Measurements from ENCODE around the gene KCNIP1.

DNA sequence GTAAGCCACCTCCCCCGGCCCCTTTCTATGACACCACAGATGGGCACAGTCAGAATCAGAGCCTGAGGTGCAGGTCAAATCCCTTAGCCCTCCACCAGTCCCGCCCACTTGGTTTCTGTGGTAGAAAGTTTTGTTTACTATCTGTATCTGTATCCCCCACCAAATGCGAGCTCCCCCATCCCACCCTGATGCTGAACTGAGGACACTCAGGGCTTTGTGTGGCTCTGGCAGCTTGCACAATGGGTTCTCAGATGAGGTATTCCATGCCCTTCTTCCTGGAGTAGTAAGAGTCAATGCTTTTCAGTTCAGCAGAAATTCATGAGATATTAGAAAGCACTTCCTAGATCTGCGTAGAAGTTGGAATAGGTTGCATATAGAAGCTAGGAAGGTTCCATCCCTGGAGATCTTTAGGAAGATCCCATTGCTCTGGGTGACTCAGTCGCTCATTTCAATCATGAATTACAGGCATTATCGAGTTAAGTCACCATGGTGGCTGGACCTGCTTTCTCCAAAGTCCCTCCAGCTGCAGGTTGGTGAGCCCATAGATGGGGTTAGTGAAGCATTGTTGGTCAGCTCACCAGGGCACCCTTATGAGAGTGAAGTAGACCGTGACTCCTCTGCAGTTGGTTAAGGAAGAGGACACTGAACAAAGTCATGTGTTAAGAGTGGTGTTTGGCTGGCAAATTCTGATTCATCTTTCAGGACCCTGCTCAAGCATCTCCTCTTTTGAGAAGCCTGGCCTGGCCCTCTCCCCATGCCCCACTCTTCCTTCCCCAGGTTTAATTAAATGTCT, 10.6 kb upstream of the KCNIP1 start:
- TF ChIP-seq, protein P1, sequence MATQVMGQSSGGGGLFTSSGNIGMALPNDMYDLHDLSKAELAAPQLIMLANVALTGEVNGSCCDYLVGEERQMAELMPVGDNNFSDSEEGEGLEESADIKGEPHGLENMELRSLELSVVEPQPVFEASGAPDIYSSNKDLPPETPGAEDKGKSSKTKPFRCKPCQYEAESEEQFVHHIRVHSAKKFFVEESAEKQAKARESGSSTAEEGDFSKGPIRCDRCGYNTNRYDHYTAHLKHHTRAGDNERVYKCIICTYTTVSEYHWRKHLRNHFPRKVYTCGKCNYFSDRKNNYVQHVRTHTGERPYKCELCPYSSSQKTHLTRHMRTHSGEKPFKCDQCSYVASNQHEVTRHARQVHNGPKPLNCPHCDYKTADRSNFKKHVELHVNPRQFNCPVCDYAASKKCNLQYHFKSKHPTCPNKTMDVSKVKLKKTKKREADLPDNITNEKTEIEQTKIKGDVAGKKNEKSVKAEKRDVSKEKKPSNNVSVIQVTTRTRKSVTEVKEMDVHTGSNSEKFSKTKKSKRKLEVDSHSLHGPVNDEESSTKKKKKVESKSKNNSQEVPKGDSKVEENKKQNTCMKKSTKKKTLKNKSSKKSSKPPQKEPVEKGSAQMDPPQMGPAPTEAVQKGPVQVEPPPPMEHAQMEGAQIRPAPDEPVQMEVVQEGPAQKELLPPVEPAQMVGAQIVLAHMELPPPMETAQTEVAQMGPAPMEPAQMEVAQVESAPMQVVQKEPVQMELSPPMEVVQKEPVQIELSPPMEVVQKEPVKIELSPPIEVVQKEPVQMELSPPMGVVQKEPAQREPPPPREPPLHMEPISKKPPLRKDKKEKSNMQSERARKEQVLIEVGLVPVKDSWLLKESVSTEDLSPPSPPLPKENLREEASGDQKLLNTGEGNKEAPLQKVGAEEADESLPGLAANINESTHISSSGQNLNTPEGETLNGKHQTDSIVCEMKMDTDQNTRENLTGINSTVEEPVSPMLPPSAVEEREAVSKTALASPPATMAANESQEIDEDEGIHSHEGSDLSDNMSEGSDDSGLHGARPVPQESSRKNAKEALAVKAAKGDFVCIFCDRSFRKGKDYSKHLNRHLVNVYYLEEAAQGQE (IDR thresholded peaks at IDR 0.05; ENCODE audit: low read depth, low read length) = no peak
- no peak for TF ChIP-seq CREB1 (IDR thresholded peaks at IDR 0.05; ENCODE audit: low read depth)
- TF ChIP-seq, protein P2, sequence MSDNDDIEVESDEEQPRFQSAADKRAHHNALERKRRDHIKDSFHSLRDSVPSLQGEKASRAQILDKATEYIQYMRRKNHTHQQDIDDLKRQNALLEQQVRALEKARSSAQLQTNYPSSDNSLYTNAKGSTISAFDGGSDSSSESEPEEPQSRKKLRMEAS (IDR thresholded peaks at IDR 0.05; ENCODE audit: low read depth, low read length) = no peak
- no peak for TF ChIP-seq POLR2A (IDR thresholded peaks at IDR 0.05; ENCODE audit: low read depth, low read length)
- no peak for TF ChIP-seq EZH2 (IDR thresholded peaks at IDR 0.05; ENCODE audit: borderline replicate concordance, control insufficient read depth, low read depth, low read length)

Measured in GM12878 (cell line).